HG03469 (cell line): Measurements from ENCODE around the gene NEU4.
"Not testable (repeated sequence)": the region's sequence is repeated elsewhere in the genome, so short reads cannot be mapped to it uniquely, and the experiment has no call there.

Experiments used
- ATAC-seq: cut with Tn5 transposase; IDR thresholded peaks from one replicate; pipeline ENCODE4 v1.9.1; 2021; ENCODE audit warnings: mild to moderate bottlenecking, moderate library complexity, moderate number of reproducible peaks; ENCODE audit not compliant: unreplicated experiment

NEU4 gene

GRCh38 chr2:241798081-241798630 lies 10.8 kb upstream of the NEU4 start:
- ATAC-seq = no peak

DNA sequence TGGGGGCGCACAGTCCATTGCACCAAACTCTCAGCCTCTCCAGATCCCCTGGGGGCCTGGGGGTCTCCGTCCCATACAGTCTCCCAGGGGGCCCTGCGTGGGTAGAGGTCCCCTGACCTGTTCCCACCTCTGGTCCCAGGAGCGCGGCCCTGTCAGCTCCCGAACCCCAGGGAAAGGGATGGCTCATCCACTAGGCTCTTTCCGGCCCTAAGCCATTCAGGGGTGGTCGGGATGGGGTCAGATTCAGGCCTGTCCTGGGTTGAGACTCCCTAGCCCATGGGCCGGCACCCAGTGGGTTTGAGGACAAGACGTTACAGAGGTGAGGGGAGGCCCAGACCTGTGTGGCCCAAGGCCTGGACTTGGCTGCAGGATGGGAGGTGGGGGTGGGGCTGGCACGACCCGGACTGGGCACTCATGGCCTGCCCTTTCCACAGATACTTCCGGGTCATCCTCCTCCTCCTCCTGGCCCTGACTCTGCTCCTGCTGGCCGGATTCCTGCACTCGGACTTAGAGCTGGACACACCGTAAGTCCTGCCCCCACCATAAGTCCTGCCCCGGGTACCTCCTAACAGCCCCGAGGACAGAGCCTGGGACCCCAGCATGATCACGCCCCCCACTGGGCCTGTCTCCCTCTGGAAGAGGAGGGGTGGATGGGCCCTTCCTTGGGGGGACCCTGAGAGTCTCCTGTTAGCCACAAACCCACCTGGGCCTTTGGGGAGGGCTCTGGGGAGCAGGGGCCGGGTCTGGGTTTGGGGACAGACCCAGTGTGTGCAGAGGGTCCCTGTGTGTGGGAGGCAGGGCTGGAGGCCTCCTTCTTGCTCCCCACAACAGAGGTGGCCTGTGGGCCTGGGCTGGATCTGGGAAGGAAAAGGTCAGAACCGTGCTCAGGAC lies 10.1 kb upstream of the NEU4 start:
- no peak for ATAC-seq

- ATAC-seq = no peak
Measured at GRCh38 chr2:241799522-241800197, 9.3 kb upstream of the NEU4 start.

DNA sequence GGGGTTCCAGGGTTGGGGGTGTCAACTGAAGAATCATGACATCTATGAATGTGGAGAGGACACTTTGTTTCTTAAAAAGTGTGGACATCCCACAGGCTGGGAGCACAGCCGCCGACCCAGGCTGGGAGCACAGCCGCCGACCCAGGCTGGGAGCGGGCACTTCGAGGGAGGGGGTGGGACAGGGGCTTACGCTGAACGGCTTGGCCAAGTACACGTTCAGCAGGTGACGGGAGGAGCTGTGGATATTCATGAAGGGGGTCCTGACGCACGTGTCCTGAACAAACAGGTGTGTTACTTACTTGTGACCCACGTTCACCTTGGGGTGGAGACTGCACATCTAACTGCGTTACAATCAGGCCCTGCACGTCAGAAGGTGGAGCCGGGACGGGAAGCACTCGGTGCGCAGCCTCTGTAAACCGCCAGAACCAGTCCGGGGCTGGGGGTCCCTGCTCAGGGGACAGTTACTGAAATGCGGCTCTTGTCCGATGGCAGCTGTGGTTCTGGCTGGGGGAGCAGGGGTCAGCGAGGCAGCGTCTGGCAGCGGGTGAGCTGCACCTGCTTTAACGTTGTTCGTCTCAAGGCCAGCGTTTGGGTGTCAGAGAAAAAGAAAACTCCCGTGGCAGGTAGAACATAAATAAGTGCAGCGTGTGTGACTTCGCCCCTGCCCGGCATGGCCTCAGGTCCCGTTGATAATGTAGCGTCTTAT lies 8.6 kb upstream of the NEU4 start:
- not testable (repeated sequence) for ATAC-seq

- no peak for ATAC-seq
Measured at GRCh38 chr2:241801611-241802420, 7.2 kb upstream of the NEU4 start.

- ATAC-seq = no peak
Measured at GRCh38 chr2:241802421-241803318, 6.3 kb upstream of the NEU4 start.

GRCh38 chr2:241803387-241804325 lies 5.3 kb upstream of the NEU4 start:
- no peak for ATAC-seq

DNA sequence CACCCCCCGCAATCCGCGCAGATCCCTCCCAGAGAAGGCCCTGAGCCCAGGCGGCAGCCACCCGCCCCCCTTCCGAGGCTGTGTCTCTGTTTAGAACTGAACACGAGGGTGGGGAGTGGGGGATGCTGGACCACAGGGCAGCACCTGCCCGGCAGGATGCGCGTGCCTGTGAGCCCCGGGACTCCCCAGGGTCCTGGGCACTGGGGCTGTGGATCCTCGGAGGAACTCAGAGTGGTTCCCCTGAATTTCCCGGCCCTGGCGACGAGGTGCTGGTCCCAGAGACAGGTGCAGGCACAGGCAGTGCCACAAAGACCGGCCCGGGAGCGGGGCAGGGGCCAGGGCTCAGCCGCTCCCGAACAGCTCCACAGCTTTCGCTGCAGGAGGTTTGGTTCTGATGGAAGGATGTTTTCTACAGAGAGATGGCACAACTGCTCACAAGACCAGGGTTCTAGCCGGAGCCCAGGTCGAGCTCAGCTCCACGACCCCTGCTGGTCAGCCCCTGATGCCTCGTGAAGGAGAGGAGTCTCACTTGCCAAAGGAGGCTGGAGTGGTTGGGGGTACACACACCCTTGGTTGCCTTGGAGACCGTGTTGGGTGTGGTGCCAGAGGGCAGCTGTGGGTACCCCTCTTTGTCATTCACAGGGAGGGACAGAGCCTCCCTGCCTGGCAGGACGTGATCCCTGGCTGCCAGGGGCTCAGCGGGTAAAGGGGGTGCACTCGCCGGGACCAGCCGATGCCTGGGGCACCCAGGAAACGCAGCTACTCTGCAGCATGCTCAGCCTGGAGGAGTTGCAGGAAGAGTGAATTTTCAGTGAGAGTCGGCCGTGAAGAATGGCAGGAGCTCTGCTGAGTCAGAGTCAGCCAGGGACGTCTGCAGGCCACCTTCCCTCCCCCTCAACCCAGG lies 4.4 kb upstream of the NEU4 start:
- no peak for ATAC-seq

DNA sequence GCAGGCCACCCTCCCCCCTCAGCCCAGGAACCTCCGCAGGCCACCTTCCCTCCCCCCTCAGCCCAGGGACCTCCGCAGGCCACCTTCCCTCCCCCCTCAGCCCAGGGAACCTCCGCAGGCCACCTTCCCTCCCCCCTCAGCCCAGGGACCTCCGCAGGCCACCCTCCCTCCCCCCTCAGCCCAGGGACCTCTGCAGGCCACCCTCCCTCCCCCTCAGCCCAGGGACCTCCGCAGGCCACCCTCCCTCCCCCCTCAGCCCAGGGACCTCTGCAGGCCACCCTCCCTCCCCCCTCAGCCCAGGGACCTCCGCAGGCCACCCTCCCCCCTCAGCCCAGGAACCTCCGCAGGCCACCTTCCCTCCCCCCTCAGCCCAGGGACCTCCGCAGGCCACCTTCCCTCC lies 2.8 kb upstream of the NEU4 start:
- ATAC-seq = not testable (repeated sequence)

DNA sequence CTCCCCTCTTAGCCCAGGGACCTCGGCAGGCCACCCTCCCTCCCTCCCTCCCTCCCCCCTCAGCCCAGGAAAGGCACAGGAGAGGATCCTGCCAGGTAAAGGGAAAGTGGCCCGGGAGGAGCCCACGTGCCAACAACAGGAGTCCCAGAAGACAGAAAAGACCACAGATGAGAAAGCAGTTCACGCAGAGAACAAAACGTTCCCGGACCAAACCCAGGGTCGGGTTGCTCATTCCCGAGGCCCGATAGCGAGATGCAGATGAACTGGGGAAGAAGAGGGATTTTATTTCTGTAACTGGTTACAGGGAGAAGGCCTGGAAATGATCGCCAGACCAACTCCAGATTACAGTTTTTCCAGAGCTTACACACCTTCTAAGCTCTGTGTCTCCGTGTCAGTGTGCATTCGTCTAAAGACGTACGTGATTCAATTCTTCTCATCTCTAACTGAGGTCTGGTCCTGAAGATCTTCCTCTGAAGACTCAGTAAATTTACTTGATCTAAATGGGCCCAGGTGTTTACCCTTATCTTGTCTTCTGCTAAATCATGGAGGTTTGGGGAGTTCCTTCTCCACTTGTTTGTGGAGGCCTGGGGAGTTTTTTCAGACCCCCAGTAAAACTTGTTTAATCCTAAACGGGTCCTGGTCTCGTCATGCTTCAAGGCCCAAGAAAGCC lies 807 bp upstream of the NEU4 start:
- no peak for ATAC-seq

DNA sequence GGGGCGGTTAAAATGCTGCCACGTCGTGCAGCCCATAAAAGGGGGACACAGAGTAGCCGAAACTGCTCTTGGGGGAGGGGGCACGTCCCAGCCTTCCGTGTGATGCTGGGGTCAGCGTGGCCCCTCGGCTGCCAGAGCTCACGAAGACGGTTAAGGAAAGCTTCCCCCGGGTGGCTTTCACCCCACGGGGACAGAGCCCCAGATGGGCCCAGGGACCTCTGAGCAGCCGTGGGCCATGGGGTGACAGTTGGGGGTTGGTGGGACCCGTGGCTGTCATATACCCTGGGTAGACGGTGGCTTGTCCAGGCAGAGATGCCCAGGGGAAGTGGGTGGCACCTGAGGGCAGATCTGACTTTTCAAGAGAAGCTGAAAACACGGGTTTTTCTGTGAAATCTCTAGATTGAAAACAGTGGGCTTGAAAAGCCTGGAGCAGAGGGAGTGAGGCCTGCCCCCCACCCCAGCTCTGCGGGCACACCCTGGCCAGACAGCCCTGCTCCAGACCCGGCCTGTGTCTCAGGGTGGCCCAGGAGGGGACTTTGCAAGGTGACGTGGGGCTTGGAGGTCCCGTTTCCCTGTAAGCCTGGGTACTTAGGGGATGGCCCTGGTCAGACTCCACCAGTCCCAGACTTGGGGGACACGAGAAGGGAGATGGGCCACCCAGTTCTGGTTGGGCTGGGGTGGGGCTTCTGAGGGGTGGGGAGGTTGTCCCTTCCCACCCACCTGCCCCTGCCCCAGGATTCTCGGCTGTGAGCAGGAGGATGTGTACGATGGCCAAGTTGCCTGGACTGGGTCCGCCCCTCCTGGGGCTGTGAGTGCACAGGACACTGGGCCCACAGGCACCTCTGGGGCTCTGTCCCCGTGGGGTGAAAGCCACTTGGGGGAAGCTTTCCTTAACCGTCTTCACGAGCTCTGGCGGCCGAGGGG lies 652 bp downstream of the NEU4 start:
- no peak for ATAC-seq

GRCh38 chr2:241810307-241811200 lies 1.6 kb downstream of the NEU4 start:
- no peak for ATAC-seq

- no peak for ATAC-seq
Measured at GRCh38 chr2:241811201-241811951, 2.4 kb downstream of the NEU4 start.
